GM12892 (cell line): ENCODE measurements around the gene PLEKHA4.
"Not testable (repeated sequence)": the region's sequence is repeated elsewhere in the genome, so short reads cannot be mapped to it uniquely, and the experiment has no call there.

ENCODE experiments used
- POLR2A ChIP-seq: IDR thresholded peaks from 2 replicates; pipeline ENCODE4 v1.6.1; 2011; ENCODE audit warnings: low read depth, low read length, control low read depth
- POLR2AphosphoS5 ChIP-seq: IDR thresholded peaks from 2 replicates; pipeline ENCODE4 v1.6.1; 2011; ENCODE audit warnings: low read depth, low read length, control low read depth
- TAF1 ChIP-seq: IDR thresholded peaks from 2 replicates; pipeline ENCODE4 v1.6.1; 2011; ENCODE audit warnings: low read depth, mild to moderate bottlenecking, control low read depth, low read length, borderline replicate concordance

- not testable (repeated sequence) for TF ChIP-seq POLR2AphosphoS5, POLR2A, TAF1
Measured at GRCh38 chr19:48787331-48787730, 81.1 kb downstream of the PLEKHA4 start.
